Pericardium fibroblast (primary cell): Measurements from ENCODE around the gene MED27. TPM values are rescaled to one million over a fixed set of nuclear protein-coding genes. Genes with fewer than 3 reads are reported as not detected.

ENCODE experiments used
- total RNA-seq: library from RNA; depleted of rRNA; stranded (reverse); fragments of >200 nt; gene quantifications from 2 replicates; pipeline ENCODE4 v1.2.3, GENCODE V29; 2015

Gene MED27
- 18.0 and 21.6 TPM in 2 replicates for total RNA-seq

GRCh38 chr9:132079391-132080091 is at the start of gene MED27:
Gene MED27 (minus strand): TSS chr9:132079867. CDS start chr9:132079844, 23 bp downstream.

Other genes with a start within 250 kb of the MED27 start
- gene NTNG2, start 82.2 kb upstream of the MED27 start, total RNA-seq = 0.58 and 1.3 TPM in 2 replicates